ENCODE results near the gene PIP.

DNA sequence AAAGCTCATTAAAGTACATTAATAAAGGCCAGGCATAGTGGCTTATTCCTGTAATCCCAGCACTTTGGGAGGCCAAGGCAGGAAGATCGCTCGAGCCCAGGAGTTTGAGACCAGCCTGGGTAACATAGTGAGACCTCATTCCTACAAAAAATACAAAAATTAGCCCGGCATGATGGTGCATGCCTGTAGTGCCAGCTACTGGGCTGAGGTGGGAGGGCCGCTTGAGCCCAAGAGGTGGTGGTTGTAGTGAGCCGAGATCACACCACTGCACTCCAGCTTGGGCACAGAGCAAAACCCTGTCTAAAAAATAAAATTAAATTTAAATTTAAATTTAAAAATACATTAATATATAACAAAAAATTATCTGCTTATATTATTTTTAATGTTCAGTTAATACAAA, 44.3 kb downstream of the PIP start:
- TF ChIP-seq TCF7L2 (IDR thresholded peaks at IDR 0.05; ENCODE audit: borderline replicate concordance, extremely low read depth, insufficient read depth, insufficient read length): no peak
- TF ChIP-seq, protein P1, sequence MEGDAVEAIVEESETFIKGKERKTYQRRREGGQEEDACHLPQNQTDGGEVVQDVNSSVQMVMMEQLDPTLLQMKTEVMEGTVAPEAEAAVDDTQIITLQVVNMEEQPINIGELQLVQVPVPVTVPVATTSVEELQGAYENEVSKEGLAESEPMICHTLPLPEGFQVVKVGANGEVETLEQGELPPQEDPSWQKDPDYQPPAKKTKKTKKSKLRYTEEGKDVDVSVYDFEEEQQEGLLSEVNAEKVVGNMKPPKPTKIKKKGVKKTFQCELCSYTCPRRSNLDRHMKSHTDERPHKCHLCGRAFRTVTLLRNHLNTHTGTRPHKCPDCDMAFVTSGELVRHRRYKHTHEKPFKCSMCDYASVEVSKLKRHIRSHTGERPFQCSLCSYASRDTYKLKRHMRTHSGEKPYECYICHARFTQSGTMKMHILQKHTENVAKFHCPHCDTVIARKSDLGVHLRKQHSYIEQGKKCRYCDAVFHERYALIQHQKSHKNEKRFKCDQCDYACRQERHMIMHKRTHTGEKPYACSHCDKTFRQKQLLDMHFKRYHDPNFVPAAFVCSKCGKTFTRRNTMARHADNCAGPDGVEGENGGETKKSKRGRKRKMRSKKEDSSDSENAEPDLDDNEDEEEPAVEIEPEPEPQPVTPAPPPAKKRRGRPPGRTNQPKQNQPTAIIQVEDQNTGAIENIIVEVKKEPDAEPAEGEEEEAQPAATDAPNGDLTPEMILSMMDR (IDR thresholded peaks at IDR 0.05 in 2 of 3, conservative IDR thresholded peaks at IDR 0.05 in 1 of 3; ENCODE audit: borderline replicate concordance in 1 of 3, insufficient read depth in 1 of 3, low read depth in 2 of 3, low read length in 2 of 3): no peak
- TF ChIP-seq EGR1 (IDR thresholded peaks at IDR 0.05; ENCODE audit: low read depth): no peak
- no peak for TF ChIP-seq EZH2 (IDR thresholded peaks at IDR 0.05)
- TF ChIP-seq POLR2A (IDR thresholded peaks at IDR 0.05; ENCODE audit: borderline replicate concordance, extremely low read depth, insufficient read depth, insufficient read length): no peak
- TF ChIP-seq POLR2AphosphoS5 (IDR thresholded peaks at IDR 0.05; ENCODE audit: low read depth, low read length): no peak
- no peak for TF ChIP-seq ELF1 (IDR thresholded peaks at IDR 0.05; ENCODE audit: borderline replicate concordance, low read depth)

All from HCT116 (cell line).